Measurements from ENCODE around the gene KRTAP5-11. TPM values are rescaled to one million over a fixed set of nuclear protein-coding genes. Genes with fewer than 3 reads are reported as not detected.

Gene KRTAP5-11
- total and polyA plus RNA-seq, 2 of the 4 experiments (the other 2 are of a cell fraction), result not detected

- Histone ChIP-seq H3K9me1 (ENCODE audit: insufficient read depth, low read length) (no peaks in the 10 kb centered on the region), H3K56ac (ENCODE audit: extremely low read depth, insufficient read depth, low read length) (no peak overlapping the region), H3K9ac (ENCODE audit: low read depth, low read length) (no peak overlapping the region), H3K23ac (ENCODE audit: low read depth, low read length) (no peak overlapping the region), H4K8ac (ENCODE audit: low read depth in 2 of 2, low read length in 2 of 2) (no peak overlapping the region), H2BK120ac (ENCODE audit: low read depth, low read length) (no peak overlapping the region), H4K91ac (ENCODE audit: insufficient read depth, low read depth, low read length) (no peak overlapping the region), H2AFZ (replicated peaks; ENCODE audit: low read length, poor library complexity) (no peak overlapping the region), H2AK5ac (ENCODE audit: low read depth, low read length) (no peak overlapping the region), H2BK20ac (ENCODE audit: low read depth, low read length) (no peak overlapping the region), H3K18ac (ENCODE audit: low read depth, low read length) (no peak overlapping the region), H3K9me3 (ENCODE audit: control insufficient read depth, insufficient read depth, low read length) (no peaks in the 10 kb centered on the region), H2BK15ac (ENCODE audit: low read depth, low read length) (no peak overlapping the region), H4K5ac (ENCODE audit: low read depth, low read length) (no peak overlapping the region), H3K27ac (ENCODE audit: insufficient read depth, low read length) (no peak overlapping the region), H3K4me1 (ENCODE audit: control insufficient read depth, insufficient read depth, low read length) (no peaks in the 10 kb centered on the region), H4K20me1 (ENCODE audit: insufficient read depth, low read length) (no peaks in the 10 kb centered on the region), H3K14ac (replicated peaks; ENCODE audit: low read depth, low read length) (no peak overlapping the region), H3K36me3 (ENCODE audit: control insufficient read depth, insufficient read depth, low read length) (no peaks in the 10 kb centered on the region), H3K27me3 (ENCODE audit: control insufficient read depth, insufficient read depth, low read length) (peaks cover 30% of the 10 kb centered on the region), H2BK5ac (ENCODE audit: low read depth, low read length, poor library complexity, severe bottlenecking) (no peak overlapping the region), H3K4me3 (ENCODE audit: insufficient read depth, low read depth, low read length) (no peak overlapping the region), H3K4ac (ENCODE audit: low read depth, low read length) (no peak overlapping the region), H2AK9ac (replicated peaks; ENCODE audit: low read depth, low read length, poor library complexity) (no peak overlapping the region), H3K79me1 (ENCODE audit: low read depth in 1 of 2, low read length in 2 of 2) (no peaks in the 10 kb centered on the region), H3K4me2 (ENCODE audit: low read depth, low read length) (no peak overlapping the region)
- 65% methylated on average over 8 of the region's 11 CpGs; no CpG with 5 or more reads in 1 of the 2 experiments for WGBS, 2 experiments (ENCODE audit: extremely low coverage in 2 of 2, insufficient read length in 1 of 2)
- dilution Hi-C loops (cut with HindIII; ENCODE audit: low sequenced_read_pairs, unreplicated experiment) (no loop called here), in situ Hi-C loops (cut with MboI; ENCODE audit: low sequenced_read_pairs) (no loop called here), intact Hi-C loops (cut with micrococcal nuclease) (no loop called here)
- no TSS peak for BruUV-seq (replicated peaks)
- CTCF ChIA-PET, result interaction anchor here (1.3 kb wide), 1 partner anchor 10 kb away, joined by 3 read pairs; no protein-coding TSS in a partner anchor
- DNase-seq (no peak), ATAC-seq (ENCODE audit: low read depth) (no peak)
- POLR2A ChIA-PET (ENCODE audit: unreplicated experiment), result no interaction called here
- TF ChIP-seq MAFK (IDR thresholded peaks at IDR 0.05; ENCODE audit: low read depth, low read length), result no peak
- no peak for TF ChIP-seq MXI1 (IDR thresholded peaks at IDR 0.05; ENCODE audit: borderline replicate concordance, low read depth, low read length)
- TF ChIP-seq ELK1 (IDR thresholded peaks at IDR 0.05; ENCODE audit: borderline replicate concordance, low read depth, low read length), result no peak
- TF ChIP-seq FOS (IDR thresholded peaks at IDR 0.05; ENCODE audit: low read depth, low read length), result no peak
- TF ChIP-seq NFE2L2 (IDR thresholded peaks at IDR 0.05; ENCODE audit: low read depth, low read length), result no peak
- TF ChIP-seq, protein P1, sequence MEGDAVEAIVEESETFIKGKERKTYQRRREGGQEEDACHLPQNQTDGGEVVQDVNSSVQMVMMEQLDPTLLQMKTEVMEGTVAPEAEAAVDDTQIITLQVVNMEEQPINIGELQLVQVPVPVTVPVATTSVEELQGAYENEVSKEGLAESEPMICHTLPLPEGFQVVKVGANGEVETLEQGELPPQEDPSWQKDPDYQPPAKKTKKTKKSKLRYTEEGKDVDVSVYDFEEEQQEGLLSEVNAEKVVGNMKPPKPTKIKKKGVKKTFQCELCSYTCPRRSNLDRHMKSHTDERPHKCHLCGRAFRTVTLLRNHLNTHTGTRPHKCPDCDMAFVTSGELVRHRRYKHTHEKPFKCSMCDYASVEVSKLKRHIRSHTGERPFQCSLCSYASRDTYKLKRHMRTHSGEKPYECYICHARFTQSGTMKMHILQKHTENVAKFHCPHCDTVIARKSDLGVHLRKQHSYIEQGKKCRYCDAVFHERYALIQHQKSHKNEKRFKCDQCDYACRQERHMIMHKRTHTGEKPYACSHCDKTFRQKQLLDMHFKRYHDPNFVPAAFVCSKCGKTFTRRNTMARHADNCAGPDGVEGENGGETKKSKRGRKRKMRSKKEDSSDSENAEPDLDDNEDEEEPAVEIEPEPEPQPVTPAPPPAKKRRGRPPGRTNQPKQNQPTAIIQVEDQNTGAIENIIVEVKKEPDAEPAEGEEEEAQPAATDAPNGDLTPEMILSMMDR (conservative IDR thresholded peaks at IDR 0.05; ENCODE audit: low read depth, low read length), result no peak
- no peak for TF ChIP-seq MAZ (IDR thresholded peaks at IDR 0.05; ENCODE audit: borderline replicate concordance, low read depth, low read length)
- no peak for TF ChIP-seq CEBPB (IDR thresholded peaks at IDR 0.05; ENCODE audit: low read depth, low read length)
- TF ChIP-seq RFX5 (IDR thresholded peaks at IDR 0.05; ENCODE audit: low read depth, low read length), result no peak
- no peak for TF ChIP-seq SMC3 (IDR thresholded peaks at IDR 0.05; ENCODE audit: low read depth, low read length)
- no peak for TF ChIP-seq RAD21 (IDR thresholded peaks at IDR 0.05; ENCODE audit: low read length)
- no peak for TF ChIP-seq USF2 (IDR thresholded peaks at IDR 0.05; ENCODE audit: low read depth, low read length)
- no peak for TF ChIP-seq POLR2A (IDR thresholded peaks at IDR 0.05; ENCODE audit: low read depth, low read length)
Measured at GRCh38 chr11:71572811-71573210, 9.9 kb downstream of the KRTAP5-11 start.

All from IMR-90 (cell line).